ENCODE results near the gene SMPD3. TPM values are rescaled to one million over a fixed set of nuclear protein-coding genes. Genes with fewer than 3 reads are reported as not detected.

SMPD3 gene
- total RNA-seq, 4 donors from 2014 or later, result 0.20 to 3.3 (median 0.63) TPM

- DNase-seq (ENCODE audit: low spot score in 2 of 2), result no peak
- Histone ChIP-seq H3K27ac (no peak overlapping the region), H3K4me1 (peaks cover 0 to 6% (median 0%) of the 10 kb centered on the region in 4 donors)
These were observed 46.2 kb downstream of the SMPD3 start for GRCh38 chr16:68401871-68402747.

GRCh38 chr16:68400924-68401460, 47.3 kb downstream of the SMPD3 start:
- 51 to 55% methylated on average over 5 of the region's 5 CpGs for WGBS, 2 donors
- Histone ChIP-seq H3K4me3 (no peak overlapping the region), H3K4me1 (no peaks in the 10 kb centered on the region), H3K27ac (no peak overlapping the region), H3K27me3 (no peaks in the 10 kb centered on the region), H3K9me3 (no peaks in the 10 kb centered on the region), H3K36me3 (no peaks in the 10 kb centered on the region)
- no peak for DNase-seq (ENCODE audit: low spot score in 2 of 2)
- TF ChIP-seq CTCF (IDR thresholded peaks at IDR 0.05), result no peak
- no peak for TF ChIP-seq EP300 (IDR thresholded peaks at IDR 0.05)
- TF ChIP-seq POLR2A (IDR thresholded peaks at IDR 0.05), result no peak

More at GRCh38 chr16:68401871-68402747, 46.2 kb downstream of the SMPD3 start:
- TF ChIP-seq CTCF (IDR thresholded peaks at IDR 0.05) (no peak), POLR2A (IDR thresholded peaks at IDR 0.05) (no peak), EP300 (IDR thresholded peaks at IDR 0.05) (no peak)
- 54 to 64% methylated on average over 13 of the region's 13 CpGs for WGBS, 2 donors
- Histone ChIP-seq H3K4me3 (no peak overlapping the region), H3K36me3 (no peaks in the 10 kb centered on the region), H3K9me3 (no peaks in the 10 kb centered on the region), H3K27me3 (peaks cover 0 to 3% of the 10 kb centered on the region in 2 donors)

DNA sequence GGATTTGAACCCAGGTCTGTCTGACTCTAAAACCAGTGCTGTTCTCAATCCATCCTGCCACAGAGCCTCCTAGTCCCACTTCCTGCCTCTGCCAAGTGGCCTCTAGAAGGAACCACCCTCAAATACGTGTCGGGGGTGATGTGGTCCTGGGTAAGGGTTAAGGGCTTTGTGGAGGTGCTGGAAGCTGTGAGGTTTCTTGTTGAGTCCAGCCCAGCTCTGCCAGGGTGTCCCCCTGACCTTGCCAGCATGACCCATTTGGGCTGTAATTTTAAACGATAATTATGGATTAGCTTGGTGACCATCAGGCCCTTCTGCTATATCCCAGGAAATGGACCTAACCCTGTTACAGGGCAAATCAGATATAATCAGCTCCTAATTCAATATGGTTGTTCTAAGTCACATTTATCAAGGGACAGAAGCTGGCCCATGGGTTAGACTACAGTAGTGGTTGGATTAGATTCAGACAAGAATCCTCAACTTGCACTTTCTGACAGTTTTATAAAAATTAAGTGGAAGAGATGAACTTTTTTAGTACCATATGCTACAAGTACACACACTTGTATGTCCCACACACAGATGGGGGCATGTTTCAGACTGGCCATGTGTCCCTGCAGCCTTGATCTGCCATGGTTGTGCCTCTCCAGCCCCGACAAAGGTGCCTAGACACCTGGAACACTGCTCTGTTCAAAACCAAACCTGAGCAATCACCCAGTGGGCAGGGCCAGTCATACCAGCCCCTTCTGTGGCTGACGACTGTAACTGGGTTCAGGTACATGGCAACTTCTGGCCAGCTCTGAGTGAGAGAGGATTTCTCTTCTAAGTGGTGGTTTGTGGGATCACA, 48.0 kb downstream of the SMPD3 start:
- Histone ChIP-seq H3K4me3 (no peak overlapping the region), H3K9me3 (no peaks in the 10 kb centered on the region), H3K27ac (no peak overlapping the region), H3K36me3 (no peaks in the 10 kb centered on the region), H3K4me1 (no peaks in the 10 kb centered on the region), H3K27me3 (no peaks in the 10 kb centered on the region)
- 82 to 89% methylated on average over 5 of the region's 5 CpGs for WGBS, 2 donors
- TF ChIP-seq POLR2A (IDR thresholded peaks at IDR 0.05), result no peak
- TF ChIP-seq CTCF (IDR thresholded peaks at IDR 0.05), result no peak
- TF ChIP-seq EP300 (IDR thresholded peaks at IDR 0.05), result no peak
- DNase-seq (ENCODE audit: low spot score in 2 of 2), result no peak

GRCh38 chr16:68399456-68399855, 48.9 kb downstream of the SMPD3 start:
- WGBS, 2 donors, result 76 to 93% methylated on average over 3 of the region's 3 CpGs
- TF ChIP-seq EP300 (IDR thresholded peaks at IDR 0.05), result no peak
- no peak for DNase-seq (ENCODE audit: low spot score in 2 of 2)

DNA sequence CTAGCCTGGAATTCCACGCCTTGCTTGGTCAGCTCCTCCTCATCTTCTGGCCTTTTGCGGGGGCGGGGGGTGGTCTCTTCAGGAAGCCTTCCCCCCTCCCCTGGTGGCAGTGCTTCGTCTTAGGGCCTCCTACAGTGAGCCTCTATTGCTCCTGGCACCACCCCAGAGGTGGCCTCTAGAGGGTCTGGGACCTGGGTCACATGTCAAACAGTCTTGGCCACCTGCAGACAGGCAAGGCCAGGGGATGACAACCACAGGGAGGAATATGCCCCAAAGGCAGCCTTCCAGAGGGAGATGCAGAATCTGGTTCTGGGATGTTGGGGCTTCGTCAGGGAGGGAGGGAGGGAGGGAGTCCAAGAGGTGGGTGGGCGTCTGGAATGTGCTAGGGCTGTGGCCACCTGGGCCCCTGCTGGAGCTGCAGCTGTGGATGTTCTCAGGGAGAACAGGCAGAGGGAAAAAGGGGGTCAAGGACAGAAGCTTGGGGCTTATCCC, 50.6 kb downstream of the SMPD3 start:
- Histone ChIP-seq H3K4me3 (no peak overlapping the region), H3K36me3 (no peaks in the 10 kb centered on the region), H3K9me3 (no peaks in the 10 kb centered on the region), H3K4me1 (no peaks in the 10 kb centered on the region), H3K27me3 (no peaks in the 10 kb centered on the region), H3K27ac (no peak overlapping the region)
- 26 to 58% methylated on average over 6 of the region's 6 CpGs for WGBS, 2 donors
- DNase-seq (ENCODE audit: low spot score in 2 of 2), result no peak
- TF ChIP-seq EP300 (IDR thresholded peaks at IDR 0.05) (no peak), CTCF (IDR thresholded peaks at IDR 0.05) (no peak), POLR2A (IDR thresholded peaks at IDR 0.05) (no peak)

More at GRCh38 chr16:68399456-68399855, 48.9 kb downstream of the SMPD3 start:
- Histone ChIP-seq H3K4me3 (no peak overlapping the region), H3K9me3 (no peaks in the 10 kb centered on the region), H3K36me3 (no peaks in the 10 kb centered on the region), H3K27ac (no peak overlapping the region), H3K4me1 (no peaks in the 10 kb centered on the region), H3K27me3 (no peaks in the 10 kb centered on the region)
